GM12878 (cell line): ENCODE data around the gene REPS1. TPM values are rescaled to one million over a fixed set of nuclear protein-coding genes. Genes with fewer than 3 reads are reported as not detected.

Source experiments
- CBX5 ChIP-seq: sonication (generic); IDR thresholded peaks from 2 replicates; pipeline ENCODE4 v1.6.1; 2016; ENCODE audit warnings: low read depth, moderate library complexity, mild to moderate bottlenecking, inconsistent platforms
- CHD1 ChIP-seq: IDR thresholded peaks from 2 replicates; pipeline ENCODE4 v1.6.1; 2012; ENCODE audit warnings: low read depth, low read length, improper control_type of control experiment
- CREM ChIP-seq: IDR thresholded peaks from 2 replicates; pipeline ENCODE4 v1.6.1; 2014; ENCODE audit warnings: antibody characterized with exemption, low read depth
- ETV6 ChIP-seq, 2 experiments: fragments of 450-650 bp in 1 of 2; IDR thresholded peaks in 1 of 2; conservative IDR thresholded peaks in 1 of 2; 2 replicates each; pipeline ENCODE4 v1.6.1; 2014; ENCODE audit warnings: antibody characterized with exemption in 1 of 2, borderline replicate concordance in 1 of 2, low read depth in 1 of 2, mild to moderate bottlenecking in 1 of 2, moderate library complexity in 1 of 2
- FOXM1 ChIP-seq: IDR thresholded peaks from 2 replicates; pipeline ENCODE4 v1.6.1; 2012; ENCODE audit warnings: low read depth, mild to moderate bottlenecking, inconsistent platforms, low read length, moderate library complexity
- HDGF ChIP-seq: fragments of 450-650 bp; IDR thresholded peaks from 2 replicates; pipeline ENCODE4 v1.6.1; 2016; ENCODE audit warnings: antibody characterized with exemption
- NR2C2 ChIP-seq: IDR thresholded peaks from 2 replicates; pipeline ENCODE4 v1.6.1; 2011; ENCODE audit warnings: borderline replicate concordance, low read depth; ENCODE audit not compliant: control insufficient read depth, insufficient read length
- PAX5 ChIP-seq: IDR thresholded peaks from 2 replicates; pipeline ENCODE4 v1.6.1; 2011; ENCODE audit warnings: low read depth, low read length, borderline replicate concordance
- POU2F2 ChIP-seq: IDR thresholded peaks from 3 replicates; pipeline ENCODE4 v1.6.1; 2011; ENCODE audit warnings: low read depth, mild to moderate bottlenecking, low read length, borderline replicate concordance
- RELA ChIP-seq: fragments of 450-650 bp; IDR thresholded peaks from 2 replicates; pipeline ENCODE4 v1.8.0; 2014; ENCODE audit warnings: borderline replicate concordance; ENCODE audit not compliant: partially characterized antibody
- RUNX3 ChIP-seq: IDR thresholded peaks from 2 replicates; pipeline ENCODE4 v1.6.1; 2012; ENCODE audit warnings: low read length, inconsistent platforms
- SIX5 ChIP-seq: IDR thresholded peaks from 2 replicates; pipeline ENCODE4 v1.6.1; 2011; ENCODE audit warnings: mild to moderate bottlenecking, low read depth, low read length, moderate library complexity; ENCODE audit not compliant: severe bottlenecking
- SP1 ChIP-seq: IDR thresholded peaks from one replicate; pipeline ENCODE4 v1.6.1; 2011; ENCODE audit warnings: low read depth, low read length
- TCF12 ChIP-seq: IDR thresholded peaks from 2 replicates; pipeline ENCODE4 v1.6.1; 2011; ENCODE audit warnings: low read depth, mild to moderate bottlenecking, low read length
- WRNIP1 ChIP-seq: IDR thresholded peaks from 2 replicates; pipeline ENCODE4 v1.6.1; 2011; ENCODE audit warnings: low read depth, low read length, improper control_type of control experiment, borderline replicate concordance
- ZBTB40 ChIP-seq: fragments of 450-650 bp; IDR thresholded peaks from 2 replicates; pipeline ENCODE4 v1.6.1; 2016; ENCODE audit warnings: mild to moderate bottlenecking, moderate library complexity, borderline replicate concordance
- ZNF24 ChIP-seq: fragments of 450-650 bp; IDR thresholded peaks from 2 replicates; pipeline ENCODE4 v1.6.1; 2017; ENCODE audit warnings: antibody characterized with exemption, mild to moderate bottlenecking
- ZNF274 ChIP-seq: IDR thresholded peaks from one replicate; pipeline ENCODE4 v1.8.0; 2011; ENCODE audit not compliant: insufficient read length, insufficient read depth
- ZNF622 ChIP-seq: fragments of 450-650 bp; IDR thresholded peaks from 2 replicates; pipeline ENCODE4 v1.6.1; 2017; ENCODE audit warnings: mild to moderate bottlenecking, inconsistent platforms
- polyA plus RNA-seq, 11 experiments: library from polyadenylated mRNA; depleted of rRNA in 4 of 11; unstranded in 6 of 11; stranded (reverse) in 5 of 11; fragments of >200 nt; fragmentation: Nextera tagmentation in 4 of 11; fragmentation: Illumina TruSeq in 1 of 11; extraction: Ambion mirVana in 4 of 11; extraction: Trizol in 1 of 11; gene quantifications; 1 replicate in 1 of 11; 2 replicates in 10 of 11; pipeline versions ENCODE4 v1.2.1 to v1.2.3, GENCODE V29; 2011 to 2016; ENCODE audit warnings: inconsistent platforms in 2 of 11, missing spikeins in 2 of 11, low read depth in 1 of 11
- total RNA-seq, 4 experiments: library from RNA; depleted of rRNA in 3 of 4; stranded (reverse); fragments of >200 nt in 3 of 4; fragmentation: Illumina TruSeq in 1 of 4; extraction: Trizol in 1 of 4; gene quantifications; 2 replicates each; pipeline versions ENCODE4 v1.2.1 to v1.2.3, GENCODE V29; 2013 to 2021
- TF ChIP-seq, protein P1 (sequence below): fragments of 450-650 bp; IDR thresholded peaks from 2 replicates; pipeline ENCODE4 v1.6.1; 2017; ENCODE audit warnings: mild to moderate bottlenecking, moderate library complexity
- TF ChIP-seq, protein P2 (sequence below): IDR thresholded peaks from 2 replicates; pipeline ENCODE4 v1.6.1; 2011; ENCODE audit warnings: mild to moderate bottlenecking, low read depth, low read length, moderate library complexity; ENCODE audit not compliant: insufficient replicate concordance

Gene REPS1
- total and polyA plus RNA-seq, 10 of the 15 experiments (the other 5 are each of a cell fraction or from before 2014, with no cell fraction given), result 13.7 to 59.3 (median 31.7) TPM

GRCh38 chr6:138979813-138980668 lies 8.0 kb downstream of the REPS1 start (continued):
- TF ChIP-seq ZBTB40, result no peak
- TF ChIP-seq, protein P1, sequence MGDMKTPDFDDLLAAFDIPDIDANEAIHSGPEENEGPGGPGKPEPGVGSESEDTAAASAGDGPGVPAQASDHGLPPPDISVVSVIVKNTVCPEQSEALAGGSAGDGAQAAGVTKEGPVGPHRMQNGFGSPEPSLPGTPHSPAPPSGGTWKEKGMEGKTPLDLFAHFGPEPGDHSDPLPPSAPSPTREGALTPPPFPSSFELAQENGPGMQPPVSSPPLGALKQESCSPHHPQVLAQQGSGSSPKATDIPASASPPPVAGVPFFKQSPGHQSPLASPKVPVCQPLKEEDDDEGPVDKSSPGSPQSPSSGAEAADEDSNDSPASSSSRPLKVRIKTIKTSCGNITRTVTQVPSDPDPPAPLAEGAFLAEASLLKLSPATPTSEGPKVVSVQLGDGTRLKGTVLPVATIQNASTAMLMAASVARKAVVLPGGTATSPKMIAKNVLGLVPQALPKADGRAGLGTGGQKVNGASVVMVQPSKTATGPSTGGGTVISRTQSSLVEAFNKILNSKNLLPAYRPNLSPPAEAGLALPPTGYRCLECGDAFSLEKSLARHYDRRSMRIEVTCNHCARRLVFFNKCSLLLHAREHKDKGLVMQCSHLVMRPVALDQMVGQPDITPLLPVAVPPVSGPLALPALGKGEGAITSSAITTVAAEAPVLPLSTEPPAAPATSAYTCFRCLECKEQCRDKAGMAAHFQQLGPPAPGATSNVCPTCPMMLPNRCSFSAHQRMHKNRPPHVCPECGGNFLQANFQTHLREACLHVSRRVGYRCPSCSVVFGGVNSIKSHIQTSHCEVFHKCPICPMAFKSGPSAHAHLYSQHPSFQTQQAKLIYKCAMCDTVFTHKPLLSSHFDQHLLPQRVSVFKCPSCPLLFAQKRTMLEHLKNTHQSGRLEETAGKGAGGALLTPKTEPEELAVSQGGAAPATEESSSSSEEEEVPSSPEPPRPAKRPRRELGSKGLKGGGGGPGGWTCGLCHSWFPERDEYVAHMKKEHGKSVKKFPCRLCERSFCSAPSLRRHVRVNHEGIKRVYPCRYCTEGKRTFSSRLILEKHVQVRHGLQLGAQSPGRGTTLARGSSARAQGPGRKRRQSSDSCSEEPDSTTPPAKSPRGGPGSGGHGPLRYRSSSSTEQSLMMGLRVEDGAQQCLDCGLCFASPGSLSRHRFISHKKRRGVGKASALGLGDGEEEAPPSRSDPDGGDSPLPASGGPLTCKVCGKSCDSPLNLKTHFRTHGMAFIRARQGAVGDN, result no peak
- no peak for TF ChIP-seq NR2C2
- TF ChIP-seq, protein P2, sequence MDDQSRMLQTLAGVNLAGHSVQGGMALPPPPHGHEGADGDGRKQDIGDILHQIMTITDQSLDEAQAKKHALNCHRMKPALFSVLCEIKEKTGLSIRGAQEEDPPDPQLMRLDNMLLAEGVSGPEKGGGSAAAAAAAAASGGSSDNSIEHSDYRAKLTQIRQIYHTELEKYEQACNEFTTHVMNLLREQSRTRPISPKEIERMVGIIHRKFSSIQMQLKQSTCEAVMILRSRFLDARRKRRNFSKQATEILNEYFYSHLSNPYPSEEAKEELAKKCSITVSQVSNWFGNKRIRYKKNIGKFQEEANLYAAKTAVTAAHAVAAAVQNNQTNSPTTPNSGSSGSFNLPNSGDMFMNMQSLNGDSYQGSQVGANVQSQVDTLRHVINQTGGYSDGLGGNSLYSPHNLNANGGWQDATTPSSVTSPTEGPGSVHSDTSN, result no peak
- no peak for TF ChIP-seq ZNF24
- TF ChIP-seq CHD1, result no peak
- no peak for TF ChIP-seq TCF12
- no peak for TF ChIP-seq ZNF622
- TF ChIP-seq RELA, result no peak
- no peak for TF ChIP-seq PAX5
- TF ChIP-seq RUNX3, result peak; percentile 40; the same call in 1 of the 2 replicates
- no peak for TF ChIP-seq POU2F2
- no peak for TF ChIP-seq ETV6 (conservative IDR thresholded peaks at IDR 0.05 in 1 of 2, IDR thresholded peaks at IDR 0.05 in 1 of 2; ENCODE audit: borderline replicate concordance in 1 of 2, low read depth in 1 of 2)
- no peak for TF ChIP-seq FOXM1
- no peak for TF ChIP-seq SIX5
- no peak for TF ChIP-seq CREM
- TF ChIP-seq SP1, result no peak
- TF ChIP-seq HDGF, result peak; percentile 76; the same call in 1 of the 2 replicates
- TF ChIP-seq ZNF274, result no peak
- no peak for TF ChIP-seq CBX5
- no peak for TF ChIP-seq WRNIP1
